ENCODE results near the gene BRSK2.

BRSK2 gene

GRCh38 chr11:1367721-1368120 is 22.0 kb upstream of the BRSK2 start:
- no peak for DNase-seq (ENCODE audit: low read depth)
- H3K4me3 ChIP-seq (ENCODE audit: control insufficient read depth, low read depth, low read length): no peak overlapping the region
- no peak for TF ChIP-seq CTCF (IDR thresholded peaks at IDR 0.05; ENCODE audit: control insufficient read depth, insufficient read depth, low read depth, low read length, missing control alignments)

GRCh38 chr11:1368216-1368615 is 21.5 kb upstream of the BRSK2 start:
- DNase-seq (ENCODE audit: low read depth): no peak
- no peak for TF ChIP-seq CTCF (IDR thresholded peaks at IDR 0.05; ENCODE audit: control insufficient read depth, insufficient read depth, low read depth, low read length, missing control alignments)

GRCh38 chr11:1368966-1369365 is 20.8 kb upstream of the BRSK2 start:
- no peak for TF ChIP-seq CTCF (IDR thresholded peaks at IDR 0.05; ENCODE audit: control insufficient read depth, insufficient read depth, low read depth, low read length, missing control alignments)
- H3K4me3 ChIP-seq (ENCODE audit: control insufficient read depth, low read depth, low read length): no peak overlapping the region
- DNase-seq (ENCODE audit: low read depth): no peak

More at GRCh38 chr11:1368216-1368615, 21.5 kb upstream of the BRSK2 start:
- H3K4me3 ChIP-seq (ENCODE audit: control insufficient read depth, low read depth, low read length): no peak overlapping the region

- H3K4me3 ChIP-seq (ENCODE audit: control insufficient read depth, low read depth, low read length): no peak overlapping the region
- TF ChIP-seq CTCF (IDR thresholded peaks at IDR 0.05; ENCODE audit: control insufficient read depth, insufficient read depth, low read depth, low read length, missing control alignments): no peak
- no peak for DNase-seq (ENCODE audit: low read depth)
Measured at GRCh38 chr11:1369371-1370005, 20.2 kb upstream of the BRSK2 start.

- no peak overlapping the region for H3K4me3 ChIP-seq (ENCODE audit: control insufficient read depth, low read depth, low read length)
- TF ChIP-seq CTCF (IDR thresholded peaks at IDR 0.05; ENCODE audit: control insufficient read depth, insufficient read depth, low read depth, low read length, missing control alignments): no peak
- no peak for DNase-seq (ENCODE audit: low read depth)
Measured at GRCh38 chr11:1370186-1371025, 19.3 kb upstream of the BRSK2 start.

- no peak overlapping the region for H3K4me3 ChIP-seq (ENCODE audit: control insufficient read depth, low read depth, low read length)
- DNase-seq (ENCODE audit: low read depth): no peak
- TF ChIP-seq CTCF (IDR thresholded peaks at IDR 0.05; ENCODE audit: control insufficient read depth, insufficient read depth, low read depth, low read length, missing control alignments): no peak
Measured at GRCh38 chr11:1371026-1371325, 18.8 kb upstream of the BRSK2 start.
